ENCODE results near the gene TGFBR2. TPM values are rescaled to one million over a fixed set of nuclear protein-coding genes. Genes with fewer than 3 reads are reported as not detected.

The TGFBR2 gene
- total RNA-seq, 2 donors from 2014 or later = 6.0 to 9.6 TPM

GRCh38 chr3:30650348-30650995, 44.1 kb downstream of the TGFBR2 start:
- no peak overlapping the region for H3K27ac Mint-ChIP-seq
- Histone ChIP-seq H3K27me3 (ENCODE audit: control insufficient read depth, insufficient read depth, low read length, poor library complexity, severe bottlenecking) (no peaks in the 10 kb centered on the region), H3K27ac (ENCODE audit: low read depth, low read length) (no peak overlapping the region), H3K9me3 (ENCODE audit: control insufficient read depth, low read length) (no peaks in the 10 kb centered on the region), H3K36me3 (ENCODE audit: control insufficient read depth, insufficient read depth, low read length) (peaks cover 78% of the 10 kb centered on the region), H3K4me1 (ENCODE audit: control insufficient read depth, insufficient read depth, low read length) (no peaks in the 10 kb centered on the region), H3K9ac (ENCODE audit: extremely low read depth, low read length, poor library complexity, severe bottlenecking) (no peak overlapping the region), H3K4me3 (ENCODE audit: low read length) (no peak overlapping the region)
- no peak overlapping the region for H3K4me3 Mint-ChIP-seq
- 89 to 93% methylated on average over 2 of the region's 2 CpGs for WGBS, 2 experiments (ENCODE audit: insufficient coverage in 1 of 2, insufficient read length in 1 of 2)
- no peak for TF ChIP-seq CTCF (conservative IDR thresholded peaks at IDR 0.05)
- H3K9me3 Mint-ChIP-seq = no peaks in the 10 kb centered on the region
- H3K27me3 Mint-ChIP-seq (ENCODE audit: insufficient read depth) = no peaks in the 10 kb centered on the region
- H3K4me1 Mint-ChIP-seq = peaks cover 5% of the 10 kb centered on the region
- peaks cover 78% of the 10 kb centered on the region for H3K36me3 Mint-ChIP-seq (ENCODE audit: low read depth)
- DNase-seq = no peak

GRCh38 chr3:30654269-30654668, 47.9 kb downstream of the TGFBR2 start:
- Histone ChIP-seq H3K9ac (ENCODE audit: extremely low read depth, low read length, poor library complexity, severe bottlenecking) (no peak overlapping the region), H3K27ac (ENCODE audit: low read depth, low read length) (no peak overlapping the region), H3K4me3 (ENCODE audit: low read length) (no peak overlapping the region), H3K27me3 (ENCODE audit: control insufficient read depth, insufficient read depth, low read length, poor library complexity, severe bottlenecking) (no peaks in the 10 kb centered on the region), H3K36me3 (ENCODE audit: control insufficient read depth, insufficient read depth, low read length) (peaks cover 70% of the 10 kb centered on the region), H3K9me3 (ENCODE audit: control insufficient read depth, low read length) (no peaks in the 10 kb centered on the region), H3K4me1 (ENCODE audit: control insufficient read depth, insufficient read depth, low read length) (peaks cover 7% of the 10 kb centered on the region)
- WGBS, 2 experiments (ENCODE audit: insufficient coverage in 1 of 2, insufficient read length in 1 of 2) = 83% methylated on average over 1 of the region's 1 CpG; no CpG with 5 or more reads in 1 of the 2 experiments
- no peaks in the 10 kb centered on the region for H3K27me3 Mint-ChIP-seq (ENCODE audit: insufficient read depth)
- peaks cover 67% of the 10 kb centered on the region for H3K36me3 Mint-ChIP-seq (ENCODE audit: low read depth)
- H3K9me3 Mint-ChIP-seq = no peaks in the 10 kb centered on the region
- H3K4me1 Mint-ChIP-seq = peaks cover 28% of the 10 kb centered on the region
- H3K4me3 Mint-ChIP-seq = no peak overlapping the region
- TF ChIP-seq CTCF (conservative IDR thresholded peaks at IDR 0.05) = no peak
- no peak overlapping the region for H3K27ac Mint-ChIP-seq
- DNase-seq = no peak

GRCh38 chr3:30655187-30655812, 48.9 kb downstream of the TGFBR2 start:
- no peak overlapping the region for H3K27ac Mint-ChIP-seq
- H3K27ac ChIP-seq (ENCODE audit: low read depth, low read length) = no peak overlapping the region
- no peak for TF ChIP-seq CTCF (conservative IDR thresholded peaks at IDR 0.05)
- H3K27me3 Mint-ChIP-seq (ENCODE audit: insufficient read depth) = no peaks in the 10 kb centered on the region
- H3K9ac ChIP-seq (ENCODE audit: extremely low read depth, low read length, poor library complexity, severe bottlenecking) = no peak overlapping the region
- H3K4me3 ChIP-seq (ENCODE audit: low read length) = no peak overlapping the region
- peaks cover 64% of the 10 kb centered on the region for H3K36me3 ChIP-seq (ENCODE audit: control insufficient read depth, insufficient read depth, low read length)
- H3K36me3 Mint-ChIP-seq (ENCODE audit: low read depth) = peaks cover 62% of the 10 kb centered on the region
- no peaks in the 10 kb centered on the region for H3K27me3 ChIP-seq (ENCODE audit: control insufficient read depth, insufficient read depth, low read length, poor library complexity, severe bottlenecking)
- peaks cover 29% of the 10 kb centered on the region for H3K4me1 Mint-ChIP-seq
- H3K4me1 ChIP-seq (ENCODE audit: control insufficient read depth, insufficient read depth, low read length) = peaks cover 9% of the 10 kb centered on the region
- WGBS, 2 experiments (ENCODE audit: insufficient coverage in 1 of 2, insufficient read length in 1 of 2) = 91 to 93% methylated on average over 2 to 5 of the region's 5 CpGs
- H3K9me3 Mint-ChIP-seq = no peaks in the 10 kb centered on the region
- DNase-seq = no peak
- no peak overlapping the region for H3K4me3 Mint-ChIP-seq
- no peaks in the 10 kb centered on the region for H3K9me3 ChIP-seq (ENCODE audit: control insufficient read depth, low read length)

All from endodermal cell (in vitro differentiated cells).